SK-N-SH (cell line): ENCODE data around the gene TEKTIP1. TPM values are rescaled to one million over a fixed set of nuclear protein-coding genes. Genes with fewer than 3 reads are reported as not detected.

Experiments used
- CTCF ChIA-PET: fragments of 300-600, 350-600 bp; formaldehyde crosslinking; extraction: SDS; loops from one replicate; lab custom pipeline; 2021; lab: Yijun Ruan, JAX
- POLR2A ChIA-PET: fragments of 350-600 bp; sonication (Branson Sonifier 250); formaldehyde crosslinking; extraction: SDS; loops from one replicate; lab custom pipeline; 2020; ENCODE audit warnings: antibody characterized with exemption, inconsistent platforms; lab: Yijun Ruan, JAX
- DNase-seq: peaks from one replicate; pipeline ENCODE4 v3.0.0; 2012
- H2AFZ ChIP-seq: fragments of 200-600 bp; sonication (generic); 2 replicates; pipeline ENCODE4 v1.8.1; 2016; ENCODE audit warnings: antibody characterized with exemption, mild to moderate bottlenecking, low read depth
- H3F3A ChIP-seq: fragments of 200-600 bp; sonication (generic); replicated peaks from 2 replicates; pipeline ENCODE3; 2016; ENCODE audit warnings: antibody characterized with exemption, mild to moderate bottlenecking; ENCODE audit not compliant: insufficient read depth
- H3K27ac ChIP-seq, 2 experiments: fragments of 200-500 bp in 1 of 2; fragments of 200-600 bp in 1 of 2; sonication (Bioruptor generic) in 1 of 2; sonication (generic), shearing (Covaris generic) in 1 of 2; 2 replicates each; pipeline versions ENCODE4 v1.5.1 to v1.6.1; 2014 to 2016; ENCODE audit warnings: low read depth in 2 of 2, inconsistent platforms in 1 of 2, low read length in 1 of 2, mild to moderate bottlenecking in 1 of 2, mixed read lengths in 1 of 2
- H3K27me3 ChIP-seq: fragments of 200-600 bp; sonication (generic), shearing (Covaris generic); 2 replicates; pipeline ENCODE4 v1.6.1; 2016; ENCODE audit warnings: mixed run types; ENCODE audit not compliant: insufficient read depth
- H3K36me3 ChIP-seq, 2 experiments: fragments of 200-500 bp in 1 of 2; fragments of 200-600 bp in 1 of 2; sonication (Bioruptor generic) in 1 of 2; sonication (generic) in 1 of 2; replicated peaks in 1 of 2; 2 replicates each; pipeline versions ENCODE3 to v1.5.1; 2014 to 2016; ENCODE audit warnings: low read length in 1 of 2, mild to moderate bottlenecking in 1 of 2; ENCODE audit not compliant: insufficient read depth in 2 of 2, control insufficient read depth in 1 of 2
- H3K4me1 ChIP-seq, 2 experiments: fragments of 200-500 bp in 1 of 2; fragments of 200-600 bp in 1 of 2; sonication (Bioruptor generic) in 1 of 2; sonication (generic), shearing (Covaris generic) in 1 of 2; 2 replicates each; pipeline versions ENCODE4 v1.5.1 to v1.6.1; 2014 to 2016; ENCODE audit warnings: low read depth in 1 of 2, low read length in 1 of 2, mixed run types in 1 of 2; ENCODE audit not compliant: insufficient read depth in 2 of 2, control insufficient read depth in 1 of 2
- H3K4me2 ChIP-seq: fragments of 200-600 bp; sonication (generic), shearing (Covaris generic); 2 replicates; pipeline ENCODE4 v1.6.1; 2017; ENCODE audit warnings: mixed run types
- H3K4me3 ChIP-seq, 2 experiments: fragments of 200-500 bp in 1 of 2; fragments of 200-600 bp in 1 of 2; sonication (Bioruptor generic) in 1 of 2; sonication (generic), shearing (Covaris generic) in 1 of 2; 2 replicates each; pipeline versions ENCODE4 v1.5.1 to v1.8.1; 2014 to 2016; ENCODE audit warnings: low read depth in 2 of 2, inconsistent platforms in 1 of 2, low read length in 1 of 2, mild to moderate bottlenecking in 1 of 2, mixed read lengths in 1 of 2, moderate library complexity in 1 of 2
- H3K79me2 ChIP-seq: fragments of 200-600 bp; sonication (generic); 2 replicates; pipeline ENCODE4 v1.8.1; 2017; ENCODE audit warnings: mild to moderate bottlenecking; ENCODE audit not compliant: insufficient read depth
- H3K9ac ChIP-seq: fragments of 200-600 bp; sonication (generic); 2 replicates; pipeline ENCODE4 v1.6.1; 2017; ENCODE audit warnings: mixed run types
- H3K9me2 ChIP-seq: fragments of 200-600 bp; sonication (generic); 2 replicates; pipeline ENCODE4 v1.6.1; 2017; ENCODE audit warnings: mixed run types
- H3K9me3 ChIP-seq: fragments of 200-600 bp; sonication (generic); 2 replicates; pipeline ENCODE4 v1.6.1; 2017; ENCODE audit warnings: mixed run types, mild to moderate bottlenecking, moderate library complexity
- H4K20me1 ChIP-seq: fragments of 200-600 bp; sonication (generic); 2 replicates; pipeline ENCODE4 v1.6.1; 2017; ENCODE audit warnings: mild to moderate bottlenecking, mixed run types; ENCODE audit not compliant: insufficient read depth
- CHD2 ChIP-seq: fragments of 150-350 bp; IDR thresholded peaks from 2 replicates; pipeline ENCODE4 v1.6.1; 2018; ENCODE audit warnings: low read length; ENCODE audit not compliant: partially characterized antibody
- ELF1 ChIP-seq: IDR thresholded peaks from 2 replicates; pipeline ENCODE4 v1.4.0; 2012
- EP300 ChIP-seq, 2 experiments: IDR thresholded peaks; 2 replicates each; pipeline versions ENCODE4 v1.4.0 to v1.6.1; 2012; ENCODE audit warnings: borderline replicate concordance in 1 of 2, low read depth in 1 of 2, low read length in 1 of 2
- EZH2phosphoT487 ChIP-seq: fragments of 200-600 bp; sonication (generic); IDR thresholded peaks from 2 replicates; pipeline ENCODE4 v1.6.1; 2017; ENCODE audit warnings: low read depth, mixed run types, mild to moderate bottlenecking, antibody characterized with exemption, moderate library complexity, borderline replicate concordance
- FOSL2 ChIP-seq: IDR thresholded peaks from 2 replicates; pipeline ENCODE4 v1.4.0; 2012; ENCODE audit warnings: low read depth, mild to moderate bottlenecking, moderate library complexity, borderline replicate concordance
- FOXM1 ChIP-seq: IDR thresholded peaks from 2 replicates; pipeline ENCODE4 v1.4.0; 2012; ENCODE audit warnings: low read depth, mild to moderate bottlenecking
- GABPA ChIP-seq: IDR thresholded peaks from 2 replicates; pipeline ENCODE4 v1.4.0; 2012; ENCODE audit warnings: low read depth, mild to moderate bottlenecking
- GATA2 ChIP-seq: sonication (generic); formaldehyde crosslinking; IDR thresholded peaks from 2 replicates; pipeline ENCODE4 v1.5.0; 2020; ENCODE audit warnings: mild to moderate bottlenecking, missing genetic modification reagents
- NRF1 ChIP-seq: IDR thresholded peaks from 2 replicates; pipeline ENCODE4 v1.6.1; 2012; ENCODE audit warnings: low read depth, mild to moderate bottlenecking, low read length
- RAD21 ChIP-seq: IDR thresholded peaks from 2 replicates; pipeline ENCODE4 v1.6.1; 2012; ENCODE audit warnings: mild to moderate bottlenecking, low read length
- SMC3 ChIP-seq: IDR thresholded peaks from 2 replicates; pipeline ENCODE4 v1.6.1; 2012; ENCODE audit warnings: low read depth, low read length, improper control_type of control experiment
- TAF1 ChIP-seq: IDR thresholded peaks from 2 replicates; pipeline ENCODE4 v1.6.1; 2012; ENCODE audit warnings: low read depth, mild to moderate bottlenecking, low read length, moderate library complexity, borderline replicate concordance
- TEAD4 ChIP-seq: IDR thresholded peaks from 2 replicates; pipeline ENCODE4 v1.4.0; 2012; ENCODE audit warnings: mild to moderate bottlenecking, borderline replicate concordance; ENCODE audit not compliant: insufficient read depth
- WGBS: methylation state at CpG from one replicate; pipeline ENCODE4 v1.1.6; 2017; ENCODE audit warnings: low lambda C conversion rate; 5-methylcytosine and 5-hydroxymethylcytosine counted together
- polyA plus RNA-seq, 3 experiments: library from polyadenylated mRNA; depleted of rRNA; stranded (reverse); fragments of >200 nt; gene quantifications; 2 replicates each; pipeline ENCODE4 v1.2.3, GENCODE V29; 2012
- TF ChIP-seq, protein P1 (sequence below): IDR thresholded peaks from 2 replicates; pipeline ENCODE4 v1.6.1; 2012; ENCODE audit warnings: mild to moderate bottlenecking, low read depth, low read length, moderate library complexity
- TF ChIP-seq, protein P2 (sequence below): fragments of 200-600 bp; sonication (generic); IDR thresholded peaks from 2 replicates; pipeline ENCODE4 v1.6.1; 2017; ENCODE audit warnings: antibody characterized with exemption, mild to moderate bottlenecking, moderate library complexity
- TF ChIP-seq, protein P3 (sequence below): fragments of 150-350 bp; IDR thresholded peaks from 2 replicates; pipeline ENCODE4 v1.6.1; 2016; ENCODE audit warnings: mild to moderate bottlenecking, low read depth, low read length
- TF ChIP-seq, protein P4 (sequence below): IDR thresholded peaks from 2 replicates; pipeline ENCODE4; 2012

The TEKTIP1 gene
- polyA plus RNA-seq, 1 of the 3 experiments (the other 2 are of a cell fraction): 0.12 TPM

DNA sequence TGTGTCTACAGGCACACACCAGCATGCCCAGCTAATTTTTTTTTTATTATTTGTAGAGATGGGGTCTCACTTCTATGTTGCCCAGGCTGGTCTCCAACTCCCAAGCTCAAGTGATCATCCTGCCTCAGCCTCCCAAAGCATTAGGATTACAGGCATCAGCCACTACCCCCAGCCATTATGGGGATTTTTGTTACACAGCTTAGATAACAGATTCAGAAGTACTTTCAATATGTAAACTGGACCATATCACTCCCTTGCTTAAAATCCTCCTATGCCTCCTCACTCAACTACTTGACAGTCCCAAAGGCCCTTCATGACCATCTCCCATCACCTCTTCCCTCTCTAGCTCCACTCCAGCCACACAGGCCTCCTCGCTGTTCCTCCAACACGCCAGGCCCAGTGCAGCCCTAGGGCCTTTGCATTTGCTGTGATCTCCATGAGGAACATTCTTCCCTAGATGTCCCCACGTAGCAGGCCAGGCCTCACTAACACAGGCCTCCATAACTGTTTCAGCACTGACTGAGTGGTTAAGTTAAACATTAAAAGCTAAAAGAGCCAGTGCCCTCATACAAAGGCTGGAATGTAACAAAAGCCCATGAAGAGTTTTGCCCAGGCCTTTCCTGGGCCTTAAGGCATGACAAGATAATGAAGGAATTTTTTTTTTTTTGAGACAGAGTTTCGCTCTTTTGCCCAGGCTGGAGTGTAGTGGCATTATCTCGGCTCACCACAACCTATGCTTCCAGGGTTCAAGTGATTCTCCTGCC, 41.0 kb upstream of the TEKTIP1 start:
- CTCF ChIA-PET: interaction anchor here (2.1 kb wide), 1 partner anchor 13 kb away, joined by 9 read pairs; no protein-coding TSS in a partner anchor
- WGBS: 93% methylated on average over 5 of the region's 5 CpGs

DNA sequence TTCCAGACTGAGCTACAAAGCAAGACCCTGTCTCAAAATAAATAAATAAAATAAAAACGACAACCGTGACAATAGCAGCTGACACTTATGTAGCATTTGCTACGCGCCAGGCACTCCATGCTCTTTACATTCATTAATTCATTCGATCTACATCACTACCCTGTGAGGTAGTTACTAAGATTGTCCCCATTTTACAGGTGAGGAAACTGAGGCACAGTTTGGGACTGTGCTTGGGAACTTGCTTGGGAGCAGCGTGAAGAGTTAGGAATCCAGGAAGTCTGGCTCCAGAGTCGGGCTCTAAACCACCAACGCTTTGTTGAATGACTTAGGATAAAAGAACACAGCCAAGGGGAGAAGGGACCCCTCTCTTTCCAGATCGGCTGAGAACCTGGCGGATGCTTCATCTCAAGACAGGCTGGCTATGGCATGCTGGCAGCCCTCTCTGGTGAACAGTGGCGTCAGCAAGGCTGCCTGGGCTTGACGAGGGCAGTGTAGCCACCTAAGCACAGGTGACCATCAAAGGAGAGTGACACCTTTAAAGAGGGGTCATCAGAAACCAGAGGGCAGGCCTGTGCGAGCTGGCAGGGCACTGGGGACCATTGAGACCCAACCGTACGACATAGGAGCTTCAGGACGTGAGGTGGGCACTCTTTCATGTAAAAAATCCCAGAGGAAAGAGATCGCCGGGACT, 39.1 kb upstream of the TEKTIP1 start:
- Histone ChIP-seq H3K36me3 (peaks cover 2 to 9% of the 10 kb centered on the region in 2 experiments), H3K9ac (peak overlapping the region; percentile 96), H3K4me1 (peaks cover 9 to 10% of the 10 kb centered on the region in 2 experiments; a peak in 2 of 4 replicates), H3K79me2 (peaks cover 32% of the 10 kb centered on the region), H3K9me2 (no peaks in the 10 kb centered on the region), H4K20me1 (no peaks in the 10 kb centered on the region), H3K27ac (peak overlapping the region; percentile 86 to 97; a peak in 3 of 4 replicates), H3K9me3 (no peaks in the 10 kb centered on the region), H3F3A (peaks cover 8% of the 10 kb centered on the region), H3K4me3 (peak overlapping the region; percentile 78 to 96), H3K27me3 (no peaks in the 10 kb centered on the region), H3K4me2 (peak overlapping the region; percentile 96), H2AFZ (peak overlapping the region; percentile 87)
- ChIA-PET POLR2A (interaction anchor here (1.5 kb wide), 1 partner anchor 9 kb away, joined by 3 read pairs; no protein-coding TSS in a partner anchor), CTCF (interaction anchor here (1.1 to 4.2 kb wide), 4 partner anchors 15 to 195 kb away, joined by 3 to 22 read pairs (median 4); no protein-coding TSS in a partner anchor)
- 32% methylated on average over 9 of the region's 18 CpGs for WGBS
- DNase-seq: peak; percentile 40
- TF ChIP-seq RAD21: no peak
- TF ChIP-seq SMC3: no peak
- TF ChIP-seq FOSL2: no peak
- TF ChIP-seq, protein P1, sequence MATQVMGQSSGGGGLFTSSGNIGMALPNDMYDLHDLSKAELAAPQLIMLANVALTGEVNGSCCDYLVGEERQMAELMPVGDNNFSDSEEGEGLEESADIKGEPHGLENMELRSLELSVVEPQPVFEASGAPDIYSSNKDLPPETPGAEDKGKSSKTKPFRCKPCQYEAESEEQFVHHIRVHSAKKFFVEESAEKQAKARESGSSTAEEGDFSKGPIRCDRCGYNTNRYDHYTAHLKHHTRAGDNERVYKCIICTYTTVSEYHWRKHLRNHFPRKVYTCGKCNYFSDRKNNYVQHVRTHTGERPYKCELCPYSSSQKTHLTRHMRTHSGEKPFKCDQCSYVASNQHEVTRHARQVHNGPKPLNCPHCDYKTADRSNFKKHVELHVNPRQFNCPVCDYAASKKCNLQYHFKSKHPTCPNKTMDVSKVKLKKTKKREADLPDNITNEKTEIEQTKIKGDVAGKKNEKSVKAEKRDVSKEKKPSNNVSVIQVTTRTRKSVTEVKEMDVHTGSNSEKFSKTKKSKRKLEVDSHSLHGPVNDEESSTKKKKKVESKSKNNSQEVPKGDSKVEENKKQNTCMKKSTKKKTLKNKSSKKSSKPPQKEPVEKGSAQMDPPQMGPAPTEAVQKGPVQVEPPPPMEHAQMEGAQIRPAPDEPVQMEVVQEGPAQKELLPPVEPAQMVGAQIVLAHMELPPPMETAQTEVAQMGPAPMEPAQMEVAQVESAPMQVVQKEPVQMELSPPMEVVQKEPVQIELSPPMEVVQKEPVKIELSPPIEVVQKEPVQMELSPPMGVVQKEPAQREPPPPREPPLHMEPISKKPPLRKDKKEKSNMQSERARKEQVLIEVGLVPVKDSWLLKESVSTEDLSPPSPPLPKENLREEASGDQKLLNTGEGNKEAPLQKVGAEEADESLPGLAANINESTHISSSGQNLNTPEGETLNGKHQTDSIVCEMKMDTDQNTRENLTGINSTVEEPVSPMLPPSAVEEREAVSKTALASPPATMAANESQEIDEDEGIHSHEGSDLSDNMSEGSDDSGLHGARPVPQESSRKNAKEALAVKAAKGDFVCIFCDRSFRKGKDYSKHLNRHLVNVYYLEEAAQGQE: no peak
- TF ChIP-seq EZH2phosphoT487: no peak
- TF ChIP-seq GATA2 (CRISPR knock-in tag): no peak
- no peak for TF ChIP-seq EP300 (IDR thresholded peaks at IDR 0.05; ENCODE audit: borderline replicate concordance in 1 of 2, low read depth in 1 of 2, low read length in 1 of 2)
- TF ChIP-seq NRF1: no peak
- TF ChIP-seq CHD2: no peak
- TF ChIP-seq, protein P2, sequence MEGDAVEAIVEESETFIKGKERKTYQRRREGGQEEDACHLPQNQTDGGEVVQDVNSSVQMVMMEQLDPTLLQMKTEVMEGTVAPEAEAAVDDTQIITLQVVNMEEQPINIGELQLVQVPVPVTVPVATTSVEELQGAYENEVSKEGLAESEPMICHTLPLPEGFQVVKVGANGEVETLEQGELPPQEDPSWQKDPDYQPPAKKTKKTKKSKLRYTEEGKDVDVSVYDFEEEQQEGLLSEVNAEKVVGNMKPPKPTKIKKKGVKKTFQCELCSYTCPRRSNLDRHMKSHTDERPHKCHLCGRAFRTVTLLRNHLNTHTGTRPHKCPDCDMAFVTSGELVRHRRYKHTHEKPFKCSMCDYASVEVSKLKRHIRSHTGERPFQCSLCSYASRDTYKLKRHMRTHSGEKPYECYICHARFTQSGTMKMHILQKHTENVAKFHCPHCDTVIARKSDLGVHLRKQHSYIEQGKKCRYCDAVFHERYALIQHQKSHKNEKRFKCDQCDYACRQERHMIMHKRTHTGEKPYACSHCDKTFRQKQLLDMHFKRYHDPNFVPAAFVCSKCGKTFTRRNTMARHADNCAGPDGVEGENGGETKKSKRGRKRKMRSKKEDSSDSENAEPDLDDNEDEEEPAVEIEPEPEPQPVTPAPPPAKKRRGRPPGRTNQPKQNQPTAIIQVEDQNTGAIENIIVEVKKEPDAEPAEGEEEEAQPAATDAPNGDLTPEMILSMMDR: no peak
- TF ChIP-seq ELF1: no peak
- no peak for TF ChIP-seq TAF1
- TF ChIP-seq, protein P3, sequence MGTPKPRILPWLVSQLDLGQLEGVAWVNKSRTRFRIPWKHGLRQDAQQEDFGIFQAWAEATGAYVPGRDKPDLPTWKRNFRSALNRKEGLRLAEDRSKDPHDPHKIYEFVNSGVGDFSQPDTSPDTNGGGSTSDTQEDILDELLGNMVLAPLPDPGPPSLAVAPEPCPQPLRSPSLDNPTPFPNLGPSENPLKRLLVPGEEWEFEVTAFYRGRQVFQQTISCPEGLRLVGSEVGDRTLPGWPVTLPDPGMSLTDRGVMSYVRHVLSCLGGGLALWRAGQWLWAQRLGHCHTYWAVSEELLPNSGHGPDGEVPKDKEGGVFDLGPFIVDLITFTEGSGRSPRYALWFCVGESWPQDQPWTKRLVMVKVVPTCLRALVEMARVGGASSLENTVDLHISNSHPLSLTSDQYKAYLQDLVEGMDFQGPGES: no peak

More for the DNA sequence above, 41.0 kb upstream of the TEKTIP1 start:
- Histone ChIP-seq H4K20me1 (no peaks in the 10 kb centered on the region), H3K36me3 (peaks cover 9 to 11% of the 10 kb centered on the region in 2 experiments), H3K4me3 (no peak overlapping the region), H3K4me2 (no peak overlapping the region), H3F3A (peaks cover 4% of the 10 kb centered on the region), H3K9me3 (no peaks in the 10 kb centered on the region), H2AFZ (no peak overlapping the region), H3K9ac (no peak overlapping the region), H3K4me1 (peaks cover 8 to 9% of the 10 kb centered on the region in 2 experiments; a peak in 2 of 4 replicates), H3K79me2 (peaks cover 32% of the 10 kb centered on the region), H3K9me2 (no peaks in the 10 kb centered on the region), H3K27me3 (no peaks in the 10 kb centered on the region), H3K27ac (no peak overlapping the region)
- POLR2A ChIA-PET: no interaction called here
- DNase-seq: no peak
- no peak for TF ChIP-seq GABPA
- TF ChIP-seq, protein P4, sequence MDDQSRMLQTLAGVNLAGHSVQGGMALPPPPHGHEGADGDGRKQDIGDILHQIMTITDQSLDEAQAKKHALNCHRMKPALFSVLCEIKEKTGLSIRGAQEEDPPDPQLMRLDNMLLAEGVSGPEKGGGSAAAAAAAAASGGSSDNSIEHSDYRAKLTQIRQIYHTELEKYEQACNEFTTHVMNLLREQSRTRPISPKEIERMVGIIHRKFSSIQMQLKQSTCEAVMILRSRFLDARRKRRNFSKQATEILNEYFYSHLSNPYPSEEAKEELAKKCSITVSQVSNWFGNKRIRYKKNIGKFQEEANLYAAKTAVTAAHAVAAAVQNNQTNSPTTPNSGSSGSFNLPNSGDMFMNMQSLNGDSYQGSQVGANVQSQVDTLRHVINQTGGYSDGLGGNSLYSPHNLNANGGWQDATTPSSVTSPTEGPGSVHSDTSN: no peak
- TF ChIP-seq TEAD4: no peak
- no peak for TF ChIP-seq CHD2
- TF ChIP-seq FOXM1: no peak
